GM12878 (cell line): ENCODE measurements around the gene ELOF1. TPM values are rescaled to one million over a fixed set of nuclear protein-coding genes. Genes with fewer than 3 reads are reported as not detected.

ENCODE experiments used
- ATAC-seq: fragments of 200-7000 bp; cut with Tn5 transposase; 3 replicates; pipeline ENCODE4 v1.9.1; 2020; ENCODE audit warnings: mild to moderate bottlenecking, moderate library complexity
- BruUV-seq: library from RNA; stranded (reverse); fragments of 400-500 nt; replicated peaks from 2 replicates; lab custom pipeline; 2021; lab: Mats Ljungman, UMichigan
- CTCF ChIA-PET: fragments of 300-600 bp; sonication (Branson Sonifier 250); formaldehyde crosslinking; extraction: SDS; loops from one replicate; lab custom pipeline; 2021; ENCODE audit warnings: inconsistent platforms; lab: Yijun Ruan, JAX
- POLR2A ChIA-PET: fragments of 350-600 bp; formaldehyde crosslinking; extraction: SDS; loops from one replicate; lab custom pipeline; 2021; ENCODE audit warnings: inconsistent platforms; lab: Charles Lee
- RAD21 ChIA-PET: fragments of 300-600 bp; sonication (Branson Sonifier 250); formaldehyde crosslinking; loops from one replicate; lab custom pipeline; 2023; ENCODE audit warnings: antibody characterized with exemption; ENCODE audit not compliant: unreplicated experiment; lab: Charles Lee
- SMC1A ChIA-PET: fragments of 300-600 bp; sonication (Branson Sonifier 250); formaldehyde crosslinking; loops from one replicate; lab custom pipeline; 2023; ENCODE audit not compliant: unreplicated experiment, uncharacterized antibody; lab: Charles Lee
- DNase-seq: peaks from one replicate; pipeline ENCODE4 v3.0.0-alpha.2; 2011; ENCODE audit warnings: low read depth, low spot score
- FAIRE-seq: peaks from 3 replicates; lab custom pipeline; 2011; peaks lifted over from hg19 to GRCh38; lab: Jason Lieb, UNC
- H2AFZ ChIP-seq: 2 replicates; pipeline ENCODE4 v1.6.0; 2011; ENCODE audit warnings: low read depth, low read length, control low read depth; ENCODE audit not compliant: control insufficient read depth
- H3K27ac ChIP-seq: 2 replicates; pipeline ENCODE4 v1.5.1; 2011; ENCODE audit warnings: control low read depth; ENCODE audit not compliant: control insufficient read depth, insufficient read depth
- H3K27me3 ChIP-seq, 2 experiments: replicated peaks in 1 of 2; 2 replicates each; pipeline versions ENCODE4 v1.6.0 to v1.6.1; 2011; ENCODE audit warnings: low read length in 1 of 2; ENCODE audit not compliant: control insufficient read depth in 2 of 2, insufficient read depth in 2 of 2
- H3K36me3 ChIP-seq, 2 experiments: 2 replicates each; pipeline ENCODE4 v1.5.1; 2011; ENCODE audit warnings: low read length in 1 of 2; ENCODE audit not compliant: control insufficient read depth in 2 of 2, insufficient read depth in 2 of 2
- H3K4me1 ChIP-seq: 2 replicates; pipeline ENCODE4 v1.6.1; 2011; ENCODE audit warnings: mild to moderate bottlenecking, low read length, moderate library complexity, mixed read lengths; ENCODE audit not compliant: control insufficient read depth, insufficient read depth
- H3K4me2 ChIP-seq: 2 replicates; pipeline ENCODE4 v1.6.0; 2011; ENCODE audit warnings: control low read depth; ENCODE audit not compliant: control insufficient read depth, insufficient read depth
- H3K4me3 ChIP-seq: fragments of 200-600 bp; sonication (generic); 2 replicates; pipeline ENCODE4 v1.5.1; 2016
- H3K79me2 ChIP-seq: 2 replicates; pipeline ENCODE4 v1.6.0; 2011; ENCODE audit warnings: low read length; ENCODE audit not compliant: control insufficient read depth, insufficient read depth
- H3K9ac ChIP-seq: 2 replicates; pipeline ENCODE4 v1.8.0; 2011; ENCODE audit warnings: low read length, control low read depth, mixed read lengths; ENCODE audit not compliant: control insufficient read depth, insufficient read depth
- H3K9me3 ChIP-seq: replicated peaks from 3 replicates; pipeline ENCODE4 v1.5.1; 2011; ENCODE audit warnings: mild to moderate bottlenecking, low read length; ENCODE audit not compliant: control insufficient read depth, insufficient read depth
- H4K20me1 ChIP-seq: 2 replicates; pipeline ENCODE4 v1.6.0; 2011; ENCODE audit not compliant: control insufficient read depth, insufficient read depth
- ATF2 ChIP-seq: IDR thresholded peaks from 2 replicates; pipeline ENCODE4 v1.6.1; 2012; ENCODE audit warnings: low read length, inconsistent platforms
- BACH1 ChIP-seq: fragments of 450-650 bp; IDR thresholded peaks from 2 replicates; pipeline ENCODE4 v1.6.1; 2017; ENCODE audit warnings: mild to moderate bottlenecking, borderline replicate concordance
- ESRRA ChIP-seq: IDR thresholded peaks from 2 replicates; pipeline ENCODE4 v1.6.1; 2012; ENCODE audit warnings: mild to moderate bottlenecking, low read length, improper control_type of control experiment
- RAD21 ChIP-seq: IDR thresholded peaks from 2 replicates; pipeline ENCODE4 v1.6.1; 2011; ENCODE audit warnings: mild to moderate bottlenecking, low read depth, low read length, moderate library complexity; ENCODE audit not compliant: insufficient read depth
- RCOR1 ChIP-seq: conservative IDR thresholded peaks from 2 replicates; pipeline ENCODE4 v1.6.1; 2012; ENCODE audit warnings: low read depth, low read length, improper control_type of control experiment
- RFX5 ChIP-seq: IDR thresholded peaks from 2 replicates; pipeline ENCODE4 v1.6.1; 2011; ENCODE audit warnings: low read depth, low read length, improper control_type of control experiment
- TBL1XR1 ChIP-seq: IDR thresholded peaks from 2 replicates; pipeline ENCODE4 v1.6.1; 2012; ENCODE audit warnings: low read depth, low read length, improper control_type of control experiment
- TCF7 ChIP-seq: IDR thresholded peaks from 2 replicates; pipeline ENCODE4 v1.6.1; 2014; ENCODE audit warnings: antibody characterized with exemption, borderline replicate concordance
- USF2 ChIP-seq: IDR thresholded peaks from 2 replicates; pipeline ENCODE4 v1.6.1; 2011; ENCODE audit warnings: low read depth, low read length, improper control_type of control experiment, borderline replicate concordance
- WGBS: methylation state at CpG from one replicate; pipeline ENCODE4 v1.1.6; 2016; ENCODE audit warnings: low lambda C conversion rate; ENCODE audit not compliant: insufficient replicate concordance, insufficient coverage; ENCODE audit errors: missing lambda C conversion rate; 5-methylcytosine and 5-hydroxymethylcytosine counted together
- in situ Hi-C: fragments of 300-500 bp; cut with MboI; formaldehyde crosslinking; loops from 9 replicates; pipeline ENCODE4 v1.14.3; 2018; ENCODE audit warnings: mixed read lengths
- intact Hi-C: fragments of 100-400 bp; cut with micrococcal nuclease; formaldehyde crosslinking; loops from one replicate; pipeline ENCODE4 v1.14.2; 2022; ENCODE audit not compliant: unreplicated experiment
- polyA plus RNA-seq, 11 experiments: library from polyadenylated mRNA; depleted of rRNA in 4 of 11; unstranded in 6 of 11; stranded (reverse) in 5 of 11; fragments of >200 nt; fragmentation: Nextera tagmentation in 4 of 11; fragmentation: Illumina TruSeq in 1 of 11; extraction: Ambion mirVana in 4 of 11; extraction: Trizol in 1 of 11; gene quantifications; 1 replicate in 1 of 11; 2 replicates in 10 of 11; pipeline versions ENCODE4 v1.2.1 to v1.2.3, GENCODE V29; 2011 to 2016; ENCODE audit warnings: inconsistent platforms in 2 of 11, missing spikeins in 2 of 11, low read depth in 1 of 11
- total RNA-seq, 4 experiments: library from RNA; depleted of rRNA in 3 of 4; stranded (reverse); fragments of >200 nt in 3 of 4; fragmentation: Illumina TruSeq in 1 of 4; extraction: Trizol in 1 of 4; gene quantifications; 2 replicates each; pipeline versions ENCODE4 v1.2.1 to v1.2.3, GENCODE V29; 2013 to 2021

The ELOF1 gene
- total and polyA plus RNA-seq, 10 of the 15 experiments (the other 5 are each of a cell fraction or from before 2014, with no cell fraction given): 11.7 to 124 (median 92.9) TPM

- POLR2A ChIA-PET: no interaction called here
- in situ Hi-C loops: no loop called here
Observed at GRCh38 chr19:11549386-11549953, 9.6 kb downstream of the ELOF1 start.

More at GRCh38 chr19:11549386-11549953, 9.6 kb downstream of the ELOF1 start:
- Histone ChIP-seq H3K4me2 (no peak overlapping the region), H3K9ac (no peak overlapping the region), H3K4me1 (peaks cover 21% of the 10 kb centered on the region), H4K20me1 (no peaks in the 10 kb centered on the region), H2AFZ (no peak overlapping the region), H3K79me2 (peaks cover 3% of the 10 kb centered on the region), H3K27me3 (no peaks in the 10 kb centered on the region), H3K36me3 (peaks cover 7 to 24% of the 10 kb centered on the region in 2 experiments; a peak in 3 of 4 replicates), H3K4me3 (no peak overlapping the region), H3K27ac (no peak overlapping the region), H3K9me3 (no peaks in the 10 kb centered on the region)
- SMC1A ChIA-PET: no interaction called here
- DNase-seq: no peak
- no peak for ATAC-seq
- 72% methylated on average over 24 of the region's 24 CpGs for WGBS
- RAD21 ChIA-PET: interaction anchor here (0.6 kb wide), 1 partner anchor 54 kb away, joined by 3 read pairs; no protein-coding TSS in a partner anchor
- no peak for FAIRE-seq
- intact Hi-C loops: no loop called here
- TF ChIP-seq RFX5 (no peak), RAD21 (no peak), ESRRA (no peak), ATF2 (no peak), TBL1XR1 (no peak), BACH1 (no peak), TCF7 (no peak), RCOR1 (no peak), USF2 (no peak)
- BruUV-seq: no TSS peak
- CTCF ChIA-PET: interaction anchor here (0.6 to 0.9 kb wide), 2 partner anchors 13 to 282 kb away, joined by 3 read pairs; no protein-coding TSS in a partner anchor
